AG09319 (cell line): ENCODE measurements around the gene ITPKB.

Experiments used
- DNase-seq: peaks from one replicate; pipeline ENCODE4 v3.0.0-alpha.2; 2010; ENCODE audit warnings: low read depth; ENCODE audit errors: extremely low read depth
- CTCF ChIP-seq: IDR thresholded peaks from 2 replicates; pipeline ENCODE4 v1.5.1; 2011; ENCODE audit warnings: low read depth, mild to moderate bottlenecking, inconsistent platforms, low read length, moderate library complexity

Gene ITPKB

DNA sequence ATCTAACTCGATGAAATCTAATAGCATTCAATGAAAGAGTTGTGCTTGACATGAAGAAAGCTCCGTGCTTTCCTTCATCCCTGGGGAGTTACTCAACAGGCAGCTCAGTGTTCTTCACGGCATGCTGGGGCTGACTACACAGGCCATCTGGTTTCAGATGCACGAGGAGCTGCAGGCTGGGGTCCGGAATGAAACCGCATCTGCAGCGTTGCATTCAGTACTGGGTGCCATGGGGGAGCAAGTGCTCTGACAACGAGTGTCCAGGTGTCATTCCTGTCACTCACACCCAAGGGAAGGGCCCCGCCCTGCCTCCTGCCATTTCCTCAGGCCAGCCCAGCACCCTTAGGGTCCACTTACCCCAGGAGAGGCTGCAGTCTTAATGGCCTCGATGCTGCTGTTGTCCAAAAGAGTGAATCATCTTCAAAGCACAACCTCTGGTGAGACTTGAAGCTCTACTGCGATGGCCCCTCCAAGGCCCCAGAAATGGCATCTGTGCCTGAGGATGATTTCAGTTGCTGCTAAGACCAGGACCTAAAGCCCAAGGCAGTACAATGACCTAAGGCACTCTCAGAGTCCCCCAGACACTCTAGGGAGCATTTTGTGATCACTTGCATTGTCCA, 129.1 kb downstream of the ITPKB start:
- TF ChIP-seq CTCF = no peak
- peak; percentile 27 for DNase-seq

DNA sequence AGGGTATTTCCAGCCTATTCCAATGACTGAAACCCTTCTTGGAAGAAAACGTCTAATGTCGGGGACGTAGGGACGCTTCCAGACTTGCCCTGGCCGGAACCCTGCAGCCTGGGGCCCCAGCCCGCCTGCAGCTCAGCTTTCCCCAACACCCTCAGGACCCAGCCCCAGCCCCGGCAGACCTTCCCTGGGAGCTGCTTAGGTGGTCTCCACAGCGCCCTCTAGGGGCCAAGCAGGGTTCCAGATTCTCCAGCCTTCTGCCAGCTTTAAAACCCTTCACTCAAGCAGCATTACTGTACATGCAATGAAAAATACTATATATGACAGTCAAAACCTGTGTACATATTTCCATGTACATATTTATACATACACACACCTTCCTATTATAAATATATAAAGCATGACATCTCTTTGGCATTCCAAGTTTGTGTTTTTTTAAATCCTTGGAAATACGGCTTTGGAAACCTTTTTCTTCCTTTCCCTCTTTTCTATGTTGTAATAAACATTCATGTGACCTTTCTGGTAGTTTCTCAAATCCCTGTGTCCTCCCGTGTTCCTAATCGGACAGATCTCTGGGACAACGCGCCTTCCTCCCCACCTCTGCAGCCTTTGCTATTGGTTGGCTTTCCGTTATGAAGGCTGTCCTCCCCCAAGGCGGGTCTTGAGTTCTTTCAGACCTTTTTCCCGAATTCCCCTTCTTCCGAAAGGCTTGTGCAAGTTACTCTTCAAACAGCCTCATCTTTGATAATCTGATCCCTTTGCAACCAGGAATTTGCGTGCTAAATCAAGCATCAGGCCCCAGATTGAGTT, 130.2 kb downstream of the ITPKB start:
- TF ChIP-seq CTCF = peak; percentile 72
- no peak for DNase-seq

- DNase-seq = no peak
- TF ChIP-seq CTCF = no peak
Measured at GRCh38 chr1:226607821-226608220, 131.3 kb downstream of the ITPKB start.

DNA sequence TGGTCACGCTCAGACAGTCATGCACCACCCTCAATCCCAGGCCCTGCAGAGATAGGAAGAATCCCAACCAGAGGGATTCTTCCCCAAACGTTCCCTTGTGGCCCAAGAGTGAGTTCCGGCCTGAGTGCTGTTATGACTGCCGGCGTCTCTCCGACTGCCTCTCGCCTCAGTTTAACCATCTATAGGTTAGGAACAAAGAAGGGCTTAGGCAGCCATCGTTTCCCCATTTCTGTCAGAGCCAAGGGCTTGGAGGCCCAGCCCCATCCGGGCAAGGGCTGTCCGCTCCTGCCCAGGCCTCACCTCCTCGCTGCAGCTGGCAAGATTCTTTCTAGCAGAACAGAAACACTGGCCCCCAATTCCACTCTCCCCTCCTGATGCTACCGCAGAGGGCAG, 131.8 kb downstream of the ITPKB start:
- no peak for DNase-seq

GRCh38 chr1:226606311-226607267, 132.5 kb downstream of the ITPKB start:
- no peak for DNase-seq
- TF ChIP-seq CTCF = no peak

More for the DNA sequence above, 131.8 kb downstream of the ITPKB start:
- TF ChIP-seq CTCF = no peak

GRCh38 chr1:226605318-226605950, 133.6 kb downstream of the ITPKB start:
- TF ChIP-seq CTCF = no peak

More at GRCh38 chr1:226605318-226605950, 133.6 kb downstream of the ITPKB start:
- no peak for DNase-seq
